HTERT RPE-1 (cell line): ENCODE measurements around the gene VIPR2.

Experiments
- in situ Hi-C: fragments of 300-500 bp; cut with MboI; formaldehyde crosslinking; loops from 4 replicates; pipeline ENCODE4 v1.14.3; 2020; ENCODE audit warnings: low sequenced_read_pairs

VIPR2 gene

DNA sequence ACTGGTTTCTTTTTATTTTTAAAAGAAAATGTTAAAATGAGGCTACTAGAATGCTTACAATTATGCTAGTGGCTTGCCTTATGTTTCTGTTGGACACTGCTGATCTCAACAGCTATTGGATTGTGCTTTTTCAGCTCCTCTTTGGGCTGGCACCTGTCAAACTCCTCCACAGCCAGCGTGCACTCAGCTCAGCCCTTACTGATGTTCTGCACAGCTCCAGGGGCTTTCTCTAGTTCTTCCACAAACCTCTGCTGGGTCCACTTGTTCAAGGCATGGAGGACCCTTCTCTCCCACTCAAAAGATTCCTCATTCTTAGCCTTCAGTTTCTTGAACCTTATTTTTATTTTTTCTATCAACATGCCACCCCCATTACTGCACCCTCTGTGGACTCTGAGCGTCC, 96.0 kb downstream of the VIPR2 start:
- in situ Hi-C loops, result no loop called here

DNA sequence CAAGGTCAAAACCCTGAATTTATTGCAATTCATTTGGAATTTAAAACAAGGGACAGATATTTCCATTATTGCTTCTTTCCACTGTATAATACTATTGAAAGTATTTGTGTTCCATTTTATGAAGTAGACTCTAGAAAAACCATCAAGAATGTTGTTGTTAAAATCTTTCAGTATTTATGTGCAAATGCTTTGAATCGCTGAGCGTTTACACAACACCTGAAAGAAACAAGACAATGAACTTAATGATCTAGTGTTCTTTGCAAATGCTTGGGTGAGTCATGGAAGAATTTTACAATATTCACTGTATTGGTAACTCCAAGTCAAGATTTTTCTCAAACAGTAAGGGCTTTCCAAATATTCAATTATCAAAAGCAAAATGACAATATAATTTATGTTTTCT, 97.1 kb downstream of the VIPR2 start:
- in situ Hi-C loops, result no loop called here

DNA sequence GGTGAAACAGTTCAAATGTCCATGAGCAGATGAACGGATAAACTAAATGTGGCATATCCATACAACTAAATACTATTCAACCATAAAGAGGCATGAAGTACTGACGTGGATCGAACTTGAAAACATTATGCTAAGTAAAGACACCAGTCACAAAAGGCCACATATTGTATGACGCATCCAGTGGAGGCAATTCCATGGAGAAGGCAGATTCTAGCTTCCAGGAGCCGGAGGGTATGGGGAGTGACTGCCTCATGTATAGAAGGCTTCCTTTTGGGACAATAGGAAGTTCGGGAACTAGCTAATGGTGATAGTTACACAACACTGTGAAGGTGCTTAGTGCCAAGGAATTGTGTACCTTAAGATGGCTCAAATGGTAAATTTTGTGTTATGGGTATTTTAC, 98.4 kb downstream of the VIPR2 start:
- in situ Hi-C loops, result no loop called here

DNA sequence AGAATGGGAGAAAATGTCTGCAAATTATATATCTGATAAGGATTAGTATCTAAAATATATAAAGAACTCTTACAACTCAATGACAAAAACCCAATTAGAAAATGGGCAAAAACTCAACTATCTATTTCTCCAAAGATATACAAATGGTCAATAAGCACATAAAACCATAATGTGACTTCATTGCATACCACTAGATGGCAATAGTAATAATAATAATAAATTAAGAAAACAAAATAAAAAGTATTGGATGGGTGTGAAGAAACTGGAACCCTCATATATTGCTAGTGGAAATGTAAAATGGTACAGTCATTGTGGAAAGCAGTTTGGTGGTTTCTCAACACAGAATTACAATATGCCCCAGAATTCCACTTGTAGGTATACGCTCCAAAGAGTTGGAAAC, 98.8 kb downstream of the VIPR2 start:
- in situ Hi-C loops, result no loop called here

GRCh38 chr7:159042581-159043101, 102.0 kb downstream of the VIPR2 start:
- in situ Hi-C loops, result no loop called here

DNA sequence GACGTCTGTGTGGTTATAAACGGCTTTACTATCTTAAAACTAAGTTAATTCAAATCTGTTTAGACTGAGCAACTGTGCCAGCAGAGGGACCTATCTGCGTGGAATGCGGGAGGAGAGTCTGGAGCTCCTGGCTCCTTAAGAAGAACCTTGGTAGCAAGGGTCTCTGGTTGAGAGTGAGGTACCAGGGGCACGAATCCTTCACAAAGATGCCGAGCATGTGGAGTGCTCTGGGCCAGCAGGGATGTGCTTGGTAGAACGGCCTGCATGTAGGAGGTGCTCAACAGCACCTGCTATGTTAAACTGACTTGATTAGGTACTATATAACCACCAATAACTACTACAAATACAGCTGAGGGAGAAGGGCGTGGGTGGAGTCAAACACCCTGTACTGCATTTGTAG, 102.6 kb downstream of the VIPR2 start:
- in situ Hi-C loops, result no loop called here

DNA sequence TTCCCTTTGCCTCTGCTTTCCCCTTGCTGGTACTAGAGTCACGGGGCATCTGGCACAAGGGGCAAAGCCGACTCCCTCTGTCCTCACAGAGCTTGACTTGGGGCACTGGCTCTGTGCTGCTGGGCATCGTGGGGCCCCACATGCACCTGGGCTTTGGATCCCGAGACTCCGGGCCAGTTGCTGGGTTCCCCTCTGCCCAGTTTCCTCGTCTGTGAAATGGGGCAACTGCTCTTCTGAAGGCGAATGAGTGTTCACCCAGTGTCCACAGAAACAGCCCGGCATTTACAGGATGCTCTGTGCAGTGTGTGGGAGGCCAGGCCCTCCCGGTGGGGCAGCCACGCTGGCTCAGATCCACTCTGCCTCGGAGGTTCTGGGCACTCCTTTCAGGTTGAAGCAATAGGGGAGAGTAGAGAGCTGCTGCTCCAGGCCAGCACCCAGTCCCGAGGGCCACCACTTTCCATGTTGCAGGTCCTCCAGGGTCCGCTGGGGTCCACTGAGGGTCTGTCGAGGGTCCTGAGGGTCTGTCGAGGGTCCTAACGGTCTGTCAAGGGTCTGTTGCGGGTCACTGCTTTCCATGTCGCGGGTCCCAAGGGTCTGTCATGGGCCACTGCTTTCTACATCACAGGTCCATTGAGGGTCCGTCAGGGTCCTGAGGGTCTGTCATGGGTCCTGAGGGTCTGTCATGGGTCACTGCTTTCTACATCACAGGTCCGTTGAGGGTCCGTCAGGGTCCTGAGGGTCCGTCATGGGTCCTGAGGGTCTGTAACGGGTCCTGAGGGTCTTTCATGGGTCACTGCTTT, 103.6 kb downstream of the VIPR2 start:
- in situ Hi-C loops, result no loop called here

DNA sequence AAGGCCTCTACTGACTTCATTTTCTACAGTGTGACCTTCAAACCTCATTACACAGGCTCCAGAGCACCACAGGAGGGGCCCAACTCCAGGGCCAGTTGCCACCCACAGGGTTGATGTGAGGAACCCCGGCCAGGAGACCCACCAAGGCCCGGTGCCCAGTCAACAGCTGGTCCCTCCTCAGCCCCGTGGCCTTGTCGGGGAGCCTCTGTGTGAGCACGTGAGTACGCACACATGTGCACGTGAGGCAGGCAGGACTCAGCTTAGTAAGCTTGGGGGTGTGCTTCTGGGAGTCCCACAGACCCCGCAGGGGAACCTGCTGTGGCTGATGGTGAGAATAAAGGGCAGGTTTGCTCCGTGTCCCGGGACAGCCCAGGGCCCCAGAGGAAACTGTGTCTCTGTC, 104.5 kb downstream of the VIPR2 start:
- in situ Hi-C loops, result no loop called here

GRCh38 chr7:159039716-159040115, 105.0 kb downstream of the VIPR2 start:
- in situ Hi-C loops, result no loop called here

- in situ Hi-C loops, result no loop called here
Observed at GRCh38 chr7:159038066-159038465, 106.6 kb downstream of the VIPR2 start.

DNA sequence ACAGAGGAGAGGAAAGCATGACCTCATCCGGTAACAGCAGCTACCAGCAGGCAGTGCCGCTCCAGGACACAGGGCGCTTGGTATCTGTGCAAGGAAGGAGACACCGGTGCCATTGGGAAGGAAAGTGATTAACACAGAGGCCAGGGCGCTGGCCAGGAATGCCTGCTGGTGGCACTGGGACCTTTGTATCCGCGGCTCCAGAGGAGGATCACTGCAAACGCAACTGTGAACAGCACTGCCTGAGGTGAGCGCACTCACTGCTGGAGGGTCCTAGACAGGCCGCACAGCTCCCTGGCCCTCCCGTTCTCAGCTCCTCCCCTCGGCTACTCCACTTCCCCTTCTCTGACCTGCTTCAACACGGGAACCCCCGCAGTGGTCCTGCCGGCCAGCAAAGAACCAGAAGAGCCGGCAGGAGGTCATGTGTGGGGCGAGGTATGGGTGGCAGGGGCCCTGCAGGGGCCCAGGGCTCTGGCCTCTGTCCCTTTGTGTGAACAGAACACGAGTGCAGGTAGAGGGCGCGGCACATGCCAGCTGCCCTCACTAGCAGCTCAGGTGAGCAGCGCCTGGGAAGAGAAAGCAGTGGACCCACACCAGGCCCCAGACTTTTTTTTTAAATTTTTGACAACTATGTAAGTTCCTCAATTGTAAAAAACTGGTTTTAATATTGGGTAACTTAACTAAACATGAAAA, 107.6 kb downstream of the VIPR2 start:
- in situ Hi-C loops, result no loop called here

- in situ Hi-C loops, result no loop called here
Observed at GRCh38 chr7:159035571-159036073, 109.0 kb downstream of the VIPR2 start.

DNA sequence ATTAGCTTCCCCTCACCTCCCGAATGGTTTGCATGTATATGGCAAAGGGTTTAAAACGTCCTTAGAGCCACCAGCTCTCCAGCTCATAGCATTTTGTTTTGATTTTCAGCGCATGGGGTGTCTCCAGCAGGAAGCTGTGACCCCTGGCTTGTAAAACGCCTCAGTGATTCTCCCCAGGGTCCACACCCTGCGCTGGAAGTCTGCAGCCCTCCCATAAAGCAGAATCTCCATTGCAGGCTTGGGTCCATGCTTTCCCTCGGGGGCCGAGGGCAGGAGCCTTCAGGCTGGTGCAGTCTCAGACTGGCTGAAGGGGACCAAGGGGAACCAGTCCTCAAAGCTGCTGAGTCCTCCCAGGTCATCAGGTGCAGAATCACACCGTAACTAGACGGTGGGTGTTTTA, 109.7 kb downstream of the VIPR2 start:
- in situ Hi-C loops, result no loop called here

DNA sequence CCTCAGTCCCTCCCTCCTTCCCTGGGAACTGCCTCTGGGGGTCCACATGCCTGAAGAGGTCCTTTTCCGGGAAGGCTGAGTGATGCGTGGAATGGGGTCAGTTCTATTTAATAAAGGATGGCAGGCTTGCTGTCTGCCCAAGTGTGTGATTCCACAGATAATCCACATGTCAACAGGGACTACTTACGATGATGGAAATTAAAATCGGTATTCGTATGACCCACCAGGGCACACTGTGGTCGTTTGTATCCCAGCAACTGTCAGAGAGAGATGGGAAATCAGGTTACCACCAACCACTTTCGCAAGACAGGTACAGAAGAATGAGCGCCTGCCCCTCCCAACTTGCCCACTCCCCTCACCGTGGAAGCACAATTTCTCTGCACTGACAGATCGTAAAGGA, 110.3 kb downstream of the VIPR2 start:
- in situ Hi-C loops, result no loop called here

DNA sequence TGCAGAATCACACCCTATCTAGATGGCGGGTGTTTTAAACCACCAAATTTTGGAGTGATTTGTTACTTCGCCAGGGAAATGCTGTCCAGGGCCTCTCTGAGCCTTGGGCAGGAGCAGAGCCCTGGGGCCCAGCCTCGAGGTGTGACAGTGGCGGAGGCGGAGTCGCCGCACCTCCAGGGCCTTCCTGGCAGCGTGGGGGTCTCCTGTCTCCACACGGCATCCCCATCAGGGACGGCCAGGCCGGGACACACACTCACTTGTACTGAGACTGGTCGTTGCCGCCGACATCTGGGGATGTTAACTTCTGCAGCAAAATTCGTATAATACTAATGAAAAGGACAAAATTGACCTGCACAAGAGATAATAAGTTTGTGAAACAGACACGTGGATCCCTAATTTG, 110.7 kb downstream of the VIPR2 start:
- in situ Hi-C loops, result no loop called here

GRCh38 chr7:159033473-159033825, 111.2 kb downstream of the VIPR2 start:
- in situ Hi-C loops, result no loop called here

DNA sequence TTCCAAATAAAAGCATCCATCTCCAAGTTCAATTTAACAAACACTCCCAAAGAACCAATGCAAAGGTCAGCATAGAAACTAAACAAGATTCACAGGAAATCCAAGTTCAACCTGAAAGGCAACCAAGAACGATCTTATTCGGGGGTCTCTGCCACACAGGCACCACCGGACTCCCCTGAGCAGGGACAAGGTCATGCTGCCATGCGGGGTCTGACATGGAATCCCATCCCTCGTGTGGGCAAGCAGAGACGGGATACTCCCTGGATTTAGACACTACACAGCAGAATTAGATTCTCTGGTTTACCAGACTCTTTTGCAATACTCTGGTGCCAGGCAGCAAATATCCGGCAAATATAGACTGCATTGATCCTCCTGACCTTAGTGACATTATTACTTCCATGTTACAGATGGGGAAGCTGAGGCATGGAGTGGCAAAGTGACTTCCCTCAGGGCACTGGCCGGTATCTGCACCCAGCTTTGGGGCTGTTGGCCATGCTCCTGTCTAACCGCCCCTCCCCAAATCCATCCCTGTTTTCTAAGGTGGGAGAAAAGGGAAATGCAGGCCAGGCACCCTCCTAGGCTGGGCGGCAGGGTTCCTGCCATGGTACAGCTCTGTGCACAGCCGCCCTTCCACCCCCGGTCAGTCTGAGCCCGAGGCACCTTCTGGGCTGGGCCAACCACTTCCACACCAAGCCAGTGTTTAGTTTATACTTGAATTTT, 111.8 kb downstream of the VIPR2 start:
- in situ Hi-C loops, result no loop called here

DNA sequence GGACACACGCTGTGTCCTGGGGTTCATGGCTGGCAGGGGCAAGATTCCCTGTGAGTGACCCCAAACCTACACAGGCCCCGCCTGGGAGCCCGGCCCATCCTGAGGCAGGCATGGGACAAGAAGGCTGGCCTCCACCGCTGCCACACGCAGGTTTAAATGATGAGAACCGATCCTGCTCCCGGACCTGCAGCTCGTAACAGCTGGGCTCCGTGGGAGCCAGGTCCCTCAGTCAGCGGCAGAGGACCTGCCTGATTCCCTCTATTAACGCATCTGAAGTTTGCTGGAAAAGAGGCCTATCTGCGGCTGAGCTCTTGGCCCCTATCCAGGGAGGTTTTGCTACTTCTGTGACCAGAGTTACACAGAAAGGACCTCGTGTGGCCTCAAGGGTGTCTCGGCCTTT, 112.3 kb downstream of the VIPR2 start:
- in situ Hi-C loops, result no loop called here

GRCh38 chr7:159031750-159032149, 112.9 kb downstream of the VIPR2 start:
- in situ Hi-C loops, result no loop called here

DNA sequence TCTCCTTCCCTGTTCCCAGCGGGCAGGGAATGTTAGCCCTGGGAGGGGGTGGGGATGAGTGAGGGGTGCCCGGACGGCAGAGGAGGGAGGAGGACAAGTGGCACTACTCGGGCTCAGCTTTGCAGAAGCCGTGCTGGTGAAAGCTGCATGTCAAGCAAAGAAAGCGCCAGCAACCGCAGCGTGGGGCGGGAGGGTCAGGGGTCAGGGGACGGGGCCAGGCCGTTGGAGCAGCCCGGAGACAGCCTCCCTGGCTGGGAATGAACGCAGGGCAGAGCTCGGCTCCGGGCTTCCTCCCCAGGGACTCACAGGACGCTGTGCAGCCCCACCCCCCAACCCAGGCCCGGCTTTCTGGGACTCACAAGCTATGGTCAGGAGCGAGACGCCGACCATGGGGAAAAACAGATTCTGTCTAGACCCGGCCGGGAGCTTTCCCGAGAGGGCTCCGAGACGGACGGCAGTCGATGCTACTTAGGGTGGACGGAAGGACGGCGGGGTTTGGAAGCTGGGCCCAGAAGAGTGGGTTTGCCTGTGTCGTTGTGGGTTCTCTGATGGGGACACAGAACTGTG, 113.4 kb downstream of the VIPR2 start:
- in situ Hi-C loops, result no loop called here

DNA sequence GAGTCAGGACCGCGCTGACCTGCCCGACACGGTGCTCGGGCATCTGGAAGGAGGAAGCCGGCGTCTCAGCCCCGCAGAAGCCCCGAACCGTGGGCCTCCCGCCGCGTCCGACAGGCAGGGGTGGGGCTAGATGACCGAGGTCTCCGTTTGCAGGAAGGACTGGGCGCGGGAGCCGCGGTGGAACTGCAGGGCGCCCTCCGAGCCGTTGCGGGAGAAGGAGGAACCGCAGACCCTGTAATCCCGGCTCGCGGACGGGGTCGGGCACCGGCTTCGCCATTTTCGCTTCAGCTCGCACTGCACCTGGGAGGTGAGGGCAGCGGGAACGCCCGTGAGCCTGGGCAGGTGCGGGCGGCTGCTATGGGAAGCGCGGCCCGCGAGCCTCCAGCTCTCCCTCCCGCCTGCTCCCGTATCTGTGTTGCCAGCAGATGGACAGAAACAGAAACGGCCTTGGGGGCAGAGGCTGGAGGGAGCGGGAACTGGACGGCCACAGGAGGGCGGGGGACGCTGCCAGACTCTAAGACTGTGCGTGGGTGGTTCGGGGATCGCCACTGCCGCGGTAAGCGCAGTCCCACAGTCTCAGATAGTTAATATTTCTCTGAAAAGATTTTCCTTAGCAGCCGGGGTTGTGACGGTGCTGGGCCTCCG, 114.1 kb downstream of the VIPR2 start:
- in situ Hi-C loops, result no loop called here
